Fibroblast of skin of left biceps (primary cell): ENCODE measurements around the gene TENM4.

ENCODE experiments used
- DNase-seq, 2 experiments: peaks; one replicate each; pipeline ENCODE4 v3.0.0-alpha.2; 2013; ENCODE audit warnings: low read depth in 2 of 2

TENM4 gene

GRCh38 chr11:78744949-78745348 lies 695.9 kb downstream of the TENM4 start:
- DNase-seq: no peak

DNA sequence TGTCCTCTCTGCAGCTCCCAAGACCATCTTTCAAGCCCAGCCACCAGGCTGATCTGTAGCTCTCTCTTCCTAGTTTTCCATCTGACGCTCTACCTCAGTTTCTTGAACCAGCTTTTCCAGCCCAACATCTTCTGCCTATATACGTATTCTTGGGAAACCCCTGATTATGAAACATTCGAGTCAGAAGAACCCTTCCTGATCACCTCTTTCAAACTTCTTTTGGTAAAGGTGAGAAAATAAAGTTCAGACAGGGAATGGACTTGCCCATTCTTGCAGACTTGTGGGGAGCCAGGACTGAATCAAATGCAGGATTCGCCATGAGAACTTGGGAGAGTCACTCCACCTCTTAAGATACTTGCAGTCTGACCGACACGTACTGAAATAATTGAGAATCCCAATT lies 696.6 kb downstream of the TENM4 start:
- DNase-seq: no peak

GRCh38 chr11:78742430-78742829 lies 698.4 kb downstream of the TENM4 start:
- DNase-seq: no peak

DNA sequence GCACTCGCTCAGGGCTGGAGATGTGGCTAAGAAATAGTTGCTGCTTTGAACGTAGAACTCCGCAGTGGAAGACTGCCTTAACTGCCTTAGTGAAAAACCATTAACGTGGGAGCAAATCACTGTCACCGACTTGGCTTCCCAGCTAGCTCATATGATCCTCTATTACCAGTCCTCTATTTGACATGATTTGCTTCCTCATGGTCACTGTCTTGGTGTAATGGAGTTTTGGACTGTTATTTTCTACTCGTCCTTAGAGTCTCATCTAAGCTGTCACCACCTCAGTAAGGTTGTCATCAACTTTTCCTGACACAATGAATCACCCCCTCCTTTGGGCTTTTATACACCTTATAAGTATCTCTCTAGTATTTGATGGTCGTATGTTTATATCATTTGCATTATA lies 699.1 kb downstream of the TENM4 start:
- DNase-seq: no peak

DNA sequence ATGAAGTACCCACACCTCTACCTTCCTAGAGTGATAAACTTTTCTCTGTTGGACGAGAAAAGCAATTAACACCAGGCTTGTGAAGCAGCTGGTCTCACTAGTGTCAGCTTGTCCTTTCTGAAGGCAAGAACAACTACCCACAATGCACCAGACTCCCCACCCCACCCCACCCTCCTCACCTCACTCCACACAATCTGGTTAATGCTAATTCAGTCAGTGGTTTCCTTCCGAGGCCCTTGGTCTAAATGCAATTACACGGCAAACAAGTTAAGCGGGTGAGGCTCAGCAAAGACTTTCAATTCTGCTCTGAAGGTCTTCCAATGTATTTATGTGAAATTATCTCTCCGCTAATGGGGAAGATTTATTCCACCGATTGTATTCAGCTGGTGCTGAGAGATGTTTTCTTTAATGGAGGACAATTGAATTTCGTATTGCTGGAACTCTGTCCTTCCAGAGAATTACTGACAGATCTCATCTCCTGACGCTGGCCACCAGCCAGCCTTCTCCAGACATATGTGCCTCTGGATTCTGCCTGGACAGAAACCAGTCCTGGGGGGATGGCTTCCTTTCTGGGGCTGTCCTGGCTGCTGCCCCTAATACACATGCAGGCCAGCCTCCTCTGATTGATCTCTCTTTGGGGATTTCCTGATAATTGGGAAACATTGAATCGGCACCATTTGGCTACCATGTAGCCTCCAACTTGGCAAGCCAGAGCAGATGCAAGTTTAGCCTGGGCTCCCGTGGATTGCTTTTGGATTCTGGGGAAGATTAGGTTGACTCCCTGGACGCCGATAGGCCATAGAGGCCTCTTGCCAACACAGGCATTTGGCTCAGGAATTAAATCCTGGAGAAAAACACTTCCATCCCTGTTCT lies 700.4 kb downstream of the TENM4 start:
- DNase-seq: no peak

DNA sequence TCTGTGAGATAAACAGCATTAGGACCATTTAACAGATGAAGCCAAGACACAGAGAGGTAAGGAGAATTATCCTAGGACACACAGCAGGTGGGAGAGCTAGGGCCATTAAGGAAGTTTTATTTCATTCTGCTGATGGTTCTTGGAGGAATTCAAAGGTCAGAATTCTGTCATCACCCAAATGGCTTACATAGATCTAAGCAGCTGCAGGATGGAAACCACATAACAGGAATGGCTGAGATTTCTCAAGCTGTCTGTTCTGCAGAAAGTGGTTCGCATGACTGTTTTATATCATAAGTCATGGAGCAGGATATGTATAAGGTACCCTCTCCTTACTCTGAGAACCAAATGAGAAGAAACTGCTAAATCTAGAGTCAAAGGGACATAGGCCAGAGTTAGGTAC lies 702.9 kb downstream of the TENM4 start:
- no peak for DNase-seq

DNA sequence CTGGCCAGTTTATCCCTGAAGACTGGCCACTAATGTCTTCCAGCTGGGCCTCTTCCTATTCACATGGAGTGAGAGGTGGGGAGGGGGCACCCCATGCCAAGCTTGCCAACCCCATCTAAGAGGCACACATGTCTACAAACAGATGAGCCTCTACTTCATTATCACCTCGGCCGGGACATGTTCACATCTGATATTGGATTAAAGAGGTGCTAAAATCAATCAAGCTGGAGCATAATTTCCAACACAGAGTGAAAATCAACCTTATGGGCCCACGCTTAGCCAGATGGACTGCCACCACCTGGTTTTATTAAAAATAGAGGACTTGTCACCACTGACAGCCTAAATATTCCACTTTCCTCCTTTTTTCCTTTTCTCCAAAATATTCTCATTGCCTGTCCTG lies 703.5 kb downstream of the TENM4 start:
- no peak for DNase-seq

DNA sequence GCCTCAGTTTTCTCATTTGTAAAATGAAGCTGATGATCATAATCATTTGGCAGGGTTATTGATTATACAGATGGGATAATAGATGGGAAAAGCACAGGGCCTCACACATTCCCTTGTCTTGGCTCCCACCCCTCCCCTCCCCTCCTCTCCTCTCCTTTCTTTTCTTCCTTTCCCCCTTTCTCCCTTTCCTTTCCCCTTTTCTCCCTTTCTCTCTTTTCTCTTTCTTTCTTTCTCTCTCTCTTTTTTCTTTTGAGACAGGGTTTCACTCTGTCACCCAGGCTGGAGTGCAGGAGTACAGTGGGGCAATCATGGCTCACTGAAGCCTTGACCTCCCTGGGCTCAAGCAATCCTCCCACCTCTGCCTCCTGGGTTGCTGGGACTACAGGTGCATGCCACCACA lies 705.1 kb downstream of the TENM4 start:
- no peak for DNase-seq

- DNase-seq: no peak
These were observed 707.8 kb downstream of the TENM4 start for GRCh38 chr11:78733031-78733430.

DNA sequence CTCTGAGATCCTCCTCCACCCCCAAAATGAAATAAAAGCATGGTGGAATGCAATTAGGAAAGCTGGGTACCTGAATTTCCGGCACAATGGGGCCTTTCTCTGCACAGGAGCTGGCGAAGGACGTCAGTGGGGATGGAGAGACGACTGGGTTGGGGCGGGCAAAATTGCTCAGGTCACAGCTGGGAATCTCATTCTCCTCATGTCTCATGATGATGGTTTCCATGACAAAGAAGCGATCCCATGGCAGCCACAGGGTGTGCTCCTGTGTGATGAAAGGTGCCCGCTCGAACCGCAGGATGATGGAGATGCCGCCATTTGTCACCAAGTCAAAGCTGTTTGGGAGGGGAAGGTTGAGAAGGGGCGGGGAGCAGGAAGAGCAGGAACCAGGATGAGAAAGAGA lies 708.6 kb downstream of the TENM4 start:
- no peak for DNase-seq

DNA sequence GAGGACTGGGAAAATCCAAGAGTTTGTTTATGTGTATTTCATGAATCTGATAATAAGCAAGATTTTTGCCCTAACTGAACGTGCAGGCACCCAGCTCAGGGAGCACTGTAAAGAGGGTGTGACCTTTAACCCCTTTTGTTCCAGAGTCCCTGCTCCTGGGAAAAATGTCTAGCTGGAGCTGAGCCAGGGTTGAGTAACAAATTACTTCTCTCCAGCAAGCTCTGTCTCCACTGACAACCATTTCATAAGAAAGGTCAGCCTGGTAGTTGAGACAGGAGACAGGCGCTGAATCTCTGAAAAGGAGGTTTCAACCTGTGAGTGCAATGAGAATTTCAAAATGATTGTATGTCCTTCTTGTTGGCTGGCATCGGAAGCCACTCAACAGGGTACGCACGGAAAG lies 709.8 kb downstream of the TENM4 start:
- no peak for DNase-seq

DNA sequence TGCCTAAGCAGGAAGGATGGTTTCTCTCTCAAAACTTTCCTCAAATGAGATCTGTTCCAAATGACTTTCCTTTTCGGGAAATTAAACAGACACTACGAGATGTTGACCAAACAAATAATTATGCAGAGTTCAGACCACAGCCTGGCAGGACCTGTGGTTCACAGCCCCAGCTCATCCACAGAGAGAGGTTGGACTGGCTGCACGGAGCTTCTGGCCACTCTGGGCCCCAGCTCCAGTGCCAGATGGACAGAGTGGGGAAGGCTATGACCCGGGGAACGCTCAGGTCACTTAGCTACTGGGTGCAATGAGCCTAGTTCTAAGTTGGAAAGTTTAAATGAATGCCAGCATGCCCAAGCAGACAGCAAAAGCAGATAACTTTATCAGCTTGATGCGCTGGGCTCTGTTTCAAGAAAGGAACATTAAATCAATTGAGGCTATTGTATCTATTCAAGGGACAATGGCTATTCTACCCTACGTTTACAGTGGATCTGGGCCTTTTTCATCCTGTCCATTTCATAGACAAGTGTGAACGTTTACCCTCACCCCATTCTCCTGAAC lies 710.5 kb downstream of the TENM4 start:
- DNase-seq: no peak

DNA sequence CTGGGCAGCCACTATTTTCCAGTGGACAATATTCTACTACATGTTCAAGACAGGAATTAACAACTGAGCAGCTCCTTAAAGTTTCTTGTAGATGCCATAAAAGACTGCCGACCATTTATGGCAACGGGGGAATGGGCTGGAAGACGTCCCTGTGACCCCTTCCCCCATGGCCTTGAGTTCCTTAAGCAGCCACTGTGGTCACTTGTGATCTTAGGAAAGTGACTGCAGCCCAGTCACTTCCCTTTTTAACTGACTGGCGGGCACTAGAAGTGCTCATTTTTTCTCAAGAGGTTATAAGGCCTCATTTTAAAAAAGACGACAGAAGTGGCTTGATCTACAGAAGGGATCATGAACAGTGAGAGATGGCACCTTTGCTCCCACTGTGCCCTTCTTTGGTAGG lies 713.0 kb downstream of the TENM4 start:
- no peak for DNase-seq

DNA sequence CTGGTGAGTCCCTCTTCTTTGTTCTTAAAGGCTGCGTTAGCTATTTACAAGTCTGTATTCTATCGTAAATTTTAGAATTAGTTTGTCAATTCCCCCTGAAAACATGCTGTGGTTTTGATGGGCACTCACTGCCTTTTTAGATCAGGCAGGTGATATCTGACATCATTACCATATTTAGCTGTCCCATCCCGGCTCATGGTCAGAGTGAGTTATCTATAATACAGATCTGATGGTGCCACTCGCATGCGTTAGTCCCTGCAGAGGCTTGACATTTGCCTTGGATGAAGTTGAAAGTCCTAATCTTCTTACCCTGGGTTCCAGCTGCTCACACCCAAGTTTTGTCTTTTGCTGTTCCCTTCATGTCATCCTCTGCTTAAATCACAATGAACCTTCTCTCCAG lies 715.6 kb downstream of the TENM4 start:
- DNase-seq: no peak

GRCh38 chr11:78722786-78723185 lies 718.0 kb downstream of the TENM4 start:
- no peak for DNase-seq

DNA sequence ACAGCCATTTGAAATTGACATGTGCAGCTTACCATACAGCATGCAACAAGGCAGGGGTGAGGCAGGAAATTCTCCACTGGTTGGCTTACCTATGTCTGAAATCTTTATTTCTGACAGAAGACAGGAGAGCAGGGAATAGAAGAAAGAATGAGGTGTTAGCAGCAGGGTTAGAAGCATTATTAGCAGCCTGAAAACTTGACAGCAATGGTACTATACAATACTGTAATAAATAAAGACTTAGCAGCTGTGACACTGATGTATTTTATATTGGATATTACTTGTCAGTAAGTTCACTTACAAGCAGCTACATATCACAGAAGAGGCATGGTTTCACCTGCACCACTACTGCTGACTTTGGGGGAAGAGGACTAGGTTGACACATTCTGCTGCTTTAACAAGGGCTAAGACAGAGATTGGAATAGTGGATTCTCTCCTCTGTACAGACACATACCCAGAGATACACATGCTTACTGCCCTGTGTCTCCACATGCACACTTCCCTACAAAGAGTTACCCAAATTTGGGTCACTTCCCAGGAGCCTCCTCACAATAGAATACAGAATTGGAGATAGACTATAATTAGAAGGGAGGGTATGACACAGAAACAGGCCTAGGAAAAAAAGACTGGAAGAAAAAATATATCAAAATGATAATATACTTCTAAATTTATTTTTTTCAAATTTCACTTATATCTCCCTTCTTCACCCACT lies 720.4 kb downstream of the TENM4 start:
- DNase-seq: no peak

DNA sequence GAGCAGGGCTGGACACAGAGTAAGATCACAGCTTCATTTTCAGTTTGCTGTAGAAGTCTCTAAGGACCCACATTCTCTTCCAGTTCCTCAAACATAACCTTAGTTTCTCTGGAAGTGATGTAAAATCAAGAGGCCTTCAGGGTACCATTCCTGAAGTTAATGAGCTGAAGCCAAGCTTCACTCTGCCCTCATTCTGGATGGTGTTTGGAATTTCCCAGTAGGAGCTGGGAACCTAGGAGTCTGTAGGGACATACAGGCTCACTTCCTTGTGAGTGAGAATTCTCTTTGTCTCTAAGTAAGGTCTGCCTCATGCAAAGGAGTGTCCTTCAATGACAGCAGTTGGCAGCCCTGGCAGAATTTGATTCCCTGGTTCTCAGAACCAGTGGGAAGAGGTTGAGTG lies 723.8 kb downstream of the TENM4 start:
- DNase-seq: no peak

- peak; percentile 12 to 22 for DNase-seq
These were observed 725.1 kb downstream of the TENM4 start for GRCh38 chr11:78715639-78716311.

DNA sequence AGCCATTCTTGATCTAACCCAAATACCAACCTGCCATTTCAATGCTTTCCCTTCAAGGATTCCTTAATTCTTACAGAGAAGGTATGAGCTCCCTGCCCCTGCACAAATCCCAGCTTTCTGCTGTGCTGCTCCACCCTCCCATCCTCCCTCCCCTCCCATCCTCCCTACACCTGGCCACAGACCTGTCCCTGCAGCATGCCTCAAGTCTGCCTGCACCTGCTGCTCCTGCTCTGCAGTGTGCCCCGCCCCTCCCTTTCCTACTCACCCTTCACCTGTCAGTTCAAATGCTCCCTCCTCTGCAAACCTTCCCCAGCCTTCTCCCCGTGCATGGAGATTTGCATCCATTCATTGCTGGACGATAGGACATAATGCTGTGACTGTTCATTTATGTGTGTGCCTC lies 726.3 kb downstream of the TENM4 start:
- no peak for DNase-seq

DNA sequence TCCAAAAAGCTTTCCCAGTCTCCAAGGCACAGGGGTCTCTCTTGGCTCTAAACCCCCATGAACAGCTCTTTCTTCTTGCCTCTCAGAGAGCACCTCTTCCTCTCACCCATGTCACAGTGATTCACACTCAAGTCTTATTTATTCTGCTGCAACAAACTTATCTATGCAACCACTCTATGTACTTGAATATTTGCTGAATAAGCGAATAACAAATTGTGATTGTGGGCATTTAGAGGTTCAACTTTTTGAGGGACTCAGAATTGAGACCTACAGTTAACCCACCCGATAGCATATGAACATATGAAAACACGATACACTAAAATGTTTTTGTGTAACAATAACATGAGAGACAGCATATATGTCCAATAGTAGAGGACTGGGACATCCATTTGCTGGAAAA lies 729.1 kb downstream of the TENM4 start:
- DNase-seq: no peak

DNA sequence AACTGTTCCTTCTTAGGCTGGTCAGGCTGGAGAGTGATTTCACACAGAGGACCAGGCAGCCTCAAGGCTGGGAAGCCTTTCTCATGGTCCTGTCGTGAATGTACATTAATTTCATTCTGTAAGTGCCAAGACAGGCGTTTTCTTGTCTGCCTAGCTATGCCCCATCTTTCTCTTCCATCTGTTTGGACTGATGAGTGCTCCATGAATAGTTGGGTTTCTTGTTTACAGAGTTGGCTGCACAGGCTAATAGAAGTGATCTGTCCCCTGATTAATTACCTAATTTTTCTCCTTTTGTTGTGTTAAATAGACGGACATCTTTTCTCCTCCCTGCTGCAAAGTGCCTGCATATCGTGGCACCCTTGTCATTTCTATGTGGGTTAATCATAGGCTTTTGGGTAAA lies 730.4 kb downstream of the TENM4 start:
- no peak for DNase-seq

GRCh38 chr11:78708388-78708787 lies 732.4 kb downstream of the TENM4 start:
- DNase-seq: no peak
